Keratinocyte (primary cell): ENCODE measurements around the gene EYS. TPM values are rescaled to one million over a fixed set of nuclear protein-coding genes. Genes with fewer than 3 reads are reported as not detected.

Experiments used
- DNase-seq: peaks from one replicate; pipeline ENCODE4 v3.0.0-alpha.2; 2011; ENCODE audit warnings: low read depth, missing footprints, low spot score
- FAIRE-seq: peaks from 2 replicates; lab custom pipeline; 2011; peaks lifted over from hg19 to GRCh38; lab: Jason Lieb, UNC
- H2AFZ ChIP-seq: 2 replicates; pipeline ENCODE4 v1.6.0; 2012; ENCODE audit warnings: low read length, control low read depth, inconsistent platforms; ENCODE audit not compliant: control insufficient read depth
- H3K27ac ChIP-seq: 2 replicates; pipeline ENCODE4 v1.5.1; 2011; ENCODE audit warnings: low read length; ENCODE audit not compliant: control insufficient read depth, insufficient read depth
- H3K27me3 ChIP-seq: 3 replicates; pipeline ENCODE4 v1.6.0; 2011; ENCODE audit warnings: low read length; ENCODE audit not compliant: control insufficient read depth, insufficient read depth; ENCODE audit errors: extremely low read depth
- H3K36me3 ChIP-seq, 2 experiments: 2 replicates in 1 of 2; 3 replicates in 1 of 2; pipeline ENCODE4 v1.5.1; 2011; ENCODE audit warnings: low read length in 2 of 2, mild to moderate bottlenecking in 1 of 2; ENCODE audit not compliant: control insufficient read depth in 2 of 2, insufficient read depth in 2 of 2; ENCODE audit errors: extremely low read depth in 1 of 2
- H3K4me1 ChIP-seq: 3 replicates; pipeline ENCODE4 v1.5.1; 2011; ENCODE audit warnings: low read length; ENCODE audit not compliant: control insufficient read depth, insufficient read depth; ENCODE audit errors: extremely low read depth
- H3K4me2 ChIP-seq: 3 replicates; pipeline ENCODE4 v1.6.0; 2011; ENCODE audit warnings: low read depth, low read length; ENCODE audit not compliant: control insufficient read depth, insufficient read depth; ENCODE audit errors: extremely low read depth
- H3K4me3 ChIP-seq, 3 experiments: fragments of 200-600 bp in 1 of 3; sonication (generic) in 1 of 3; 2 replicates in 2 of 3; 3 replicates in 1 of 3; pipeline ENCODE4 v1.5.1; 2011 to 2016; ENCODE audit warnings: low read length in 3 of 3, mild to moderate bottlenecking in 3 of 3, control low read depth in 2 of 3, inconsistent platforms in 1 of 3, low read depth in 1 of 3, mixed read lengths in 1 of 3, mixed run types in 1 of 3, moderate library complexity in 1 of 3; ENCODE audit not compliant: control insufficient read depth in 2 of 3, insufficient read depth in 2 of 3; ENCODE audit errors: extremely low read depth in 1 of 3
- H3K79me2 ChIP-seq: 2 replicates; pipeline ENCODE4 v1.6.0; 2012; ENCODE audit warnings: low read length; ENCODE audit not compliant: control insufficient read depth, insufficient read depth
- H3K9ac ChIP-seq: 3 replicates; pipeline ENCODE4 v1.6.0; 2011; ENCODE audit warnings: low read length; ENCODE audit not compliant: control insufficient read depth, insufficient read depth; ENCODE audit errors: extremely low read depth
- H3K9me1 ChIP-seq: 3 replicates; pipeline ENCODE4 v1.6.0; 2011; ENCODE audit warnings: low read length; ENCODE audit not compliant: control insufficient read depth, insufficient read depth; ENCODE audit errors: extremely low read depth
- H3K9me3 ChIP-seq: 2 replicates; pipeline ENCODE4 v1.5.1; 2012; ENCODE audit warnings: low read depth, low read length; ENCODE audit not compliant: control insufficient read depth
- H4K20me1 ChIP-seq: 3 replicates; pipeline ENCODE4 v1.6.0; 2011; ENCODE audit warnings: low read length; ENCODE audit not compliant: control insufficient read depth, insufficient read depth; ENCODE audit errors: extremely low read depth
- CTCF ChIP-seq, 3 experiments: IDR thresholded peaks in 1 of 3; conservative IDR thresholded peaks in 1 of 3; optimal IDR thresholded peaks in 1 of 3; 2 replicates in 2 of 3; 3 replicates in 1 of 3; pipeline versions ENCODE3 to v1.5.1; 2011; ENCODE audit warnings: low read length in 3 of 3, mild to moderate bottlenecking in 3 of 3, moderate library complexity in 2 of 3, control low read depth in 1 of 3, inconsistent platforms in 1 of 3; ENCODE audit not compliant: insufficient read depth in 2 of 3; ENCODE audit errors: extremely low read depth in 1 of 3
- EZH2 ChIP-seq: IDR thresholded peaks from one replicate; pipeline ENCODE4 v1.6.1; 2012; ENCODE audit warnings: inconsistent platforms, mild to moderate bottlenecking, low read length, moderate library complexity
- dilution Hi-C: fragments of 300-500 bp; cut with MboI; formaldehyde crosslinking; loops from one replicate; pipeline ENCODE4 v1.7.0; 2020; ENCODE audit warnings: low sequenced_read_pairs; ENCODE audit not compliant: extremely low pct_ligation_motif_present
- polyA plus RNA-seq, 5 experiments: library from polyadenylated mRNA; depleted of rRNA in 3 of 5; stranded (reverse) in 3 of 5; stranded (forward) in 1 of 5; unstranded in 1 of 5; fragments of >200 nt; gene quantifications; 1 replicate in 1 of 5; 2 replicates in 3 of 5; 3 replicates in 1 of 5; pipeline versions ENCODE4 v1.2.1 to v1.2.3, GENCODE V29; 2011 to 2012; ENCODE audit warnings: missing spikeins in 2 of 5, low read depth in 1 of 5, low replicate concordance in 1 of 5

The EYS gene
- polyA plus RNA-seq, 1 donor (not counting 4 experiments of a cell fraction or from before 2014, with no cell fraction given): 0.34 TPM

GRCh38 chr6:64310214-64310613 is 1396.8 kb downstream of the EYS start:
- dilution Hi-C loops: no loop called here
- TF ChIP-seq EZH2 (no peak), CTCF (optimal IDR thresholded peaks at IDR 0.05 in 1 of 3, IDR thresholded peaks at IDR 0.05 in 1 of 3, conservative IDR thresholded peaks at IDR 0.05 in 1 of 3; ENCODE audit: extremely low read depth in 1 of 3, insufficient read depth in 2 of 3, low read length in 3 of 3) (no peak)
- FAIRE-seq: no peak

GRCh38 chr6:64301307-64302236 is 1405.5 kb downstream of the EYS start:
- TF ChIP-seq CTCF (optimal IDR thresholded peaks at IDR 0.05 in 1 of 3, IDR thresholded peaks at IDR 0.05 in 1 of 3, conservative IDR thresholded peaks at IDR 0.05 in 1 of 3; ENCODE audit: extremely low read depth in 1 of 3, insufficient read depth in 2 of 3, low read length in 3 of 3) (no peak), EZH2 (no peak)
- Histone ChIP-seq H3K27me3 (no peaks in the 10 kb centered on the region), H3K79me2 (no peaks in the 10 kb centered on the region), H3K4me3 (no peak overlapping the region), H4K20me1 (no peaks in the 10 kb centered on the region), H3K27ac (no peak overlapping the region), H3K9ac (no peak overlapping the region), H3K9me3 (no peaks in the 10 kb centered on the region), H2AFZ (no peak overlapping the region), H3K36me3 (no peaks in the 10 kb centered on the region), H3K4me2 (no peak overlapping the region), H3K4me1 (no peaks in the 10 kb centered on the region), H3K9me1 (no peaks in the 10 kb centered on the region)
- dilution Hi-C loops: no loop called here
- DNase-seq: no peak
- no peak for FAIRE-seq

More at GRCh38 chr6:64310214-64310613, 1396.8 kb downstream of the EYS start:
- no peaks in the 10 kb centered on the region for H3K27me3 ChIP-seq
- no peak overlapping the region for H3K9ac ChIP-seq
- H3K27ac ChIP-seq: no peak overlapping the region
- H3K4me3 ChIP-seq: no peak overlapping the region
- no peaks in the 10 kb centered on the region for H3K9me3 ChIP-seq
- no peaks in the 10 kb centered on the region for H3K4me1 ChIP-seq
- no peak overlapping the region for H3K4me2 ChIP-seq
- DNase-seq: no peak
- no peaks in the 10 kb centered on the region for H3K36me3 ChIP-seq
- no peaks in the 10 kb centered on the region for H3K9me1 ChIP-seq
- no peaks in the 10 kb centered on the region for H3K79me2 ChIP-seq
- H4K20me1 ChIP-seq: no peaks in the 10 kb centered on the region
- no peak overlapping the region for H2AFZ ChIP-seq
